Caco-2 (cell line): ENCODE results near the gene TMSB10. TPM values are rescaled to one million over a fixed set of nuclear protein-coding genes. Genes with fewer than 3 reads are reported as not detected.

Experiments used
- BruUV-seq: library from RNA; stranded (reverse); fragments of 400-500 nt; replicated peaks from 2 replicates; lab custom pipeline; 2021; lab: Mats Ljungman, UMichigan
- CTCF ChIA-PET: fragments of 300-600 bp; sonication (Branson Sonifier 250); formaldehyde crosslinking; loops from one replicate; lab custom pipeline; 2022; ENCODE audit warnings: antibody characterized with exemption; lab: Charles Lee
- POLR2A ChIA-PET: fragments of 300-600 bp; sonication (Branson Sonifier 250); formaldehyde crosslinking; loops from one replicate; lab custom pipeline; 2022; ENCODE audit warnings: antibody characterized with exemption; lab: Charles Lee
- DNase-seq, 2 experiments: peaks; one replicate each; pipeline versions ENCODE4 v3.0.0 to v3.0.0-alpha.2; 2020 to 2022
- H3K27me3 ChIP-seq: replicated peaks from 2 replicates; pipeline ENCODE4 v1.6.0; 2011; ENCODE audit warnings: low read length; ENCODE audit not compliant: control insufficient read depth, insufficient read depth
- H3K36me3 ChIP-seq: 2 replicates; pipeline ENCODE4 v1.5.1; 2011; ENCODE audit warnings: low read length; ENCODE audit not compliant: control insufficient read depth, insufficient read depth
- H3K4me1 ChIP-seq: fragments of 250-450 bp; sonication (Bioruptor Pico); 2 replicates; pipeline ENCODE4 v1.5.1; 2020; ENCODE audit warnings: mild to moderate bottlenecking
- H3K4me3 ChIP-seq: 2 replicates; pipeline ENCODE4 v1.5.1; 2011; ENCODE audit warnings: low read depth, mild to moderate bottlenecking, control low read depth, low read length
- H3K9me3 ChIP-seq: fragments of 250-450 bp; sonication (Bioruptor Pico); 2 replicates; pipeline ENCODE4 v1.5.1; 2020; ENCODE audit warnings: mild to moderate bottlenecking, moderate library complexity
- H3K27ac Mint-ChIP-seq: one replicate; pipeline ENCODE4 v1.8.0; 2022; ENCODE audit warnings: mixed read lengths; ENCODE audit not compliant: unreplicated experiment
- H3K27me3 Mint-ChIP-seq: one replicate; pipeline ENCODE4 v1.8.0; 2022; ENCODE audit warnings: mixed read lengths; ENCODE audit not compliant: insufficient read depth, unreplicated experiment
- H3K36me3 Mint-ChIP-seq: one replicate; pipeline ENCODE4 v1.8.0; 2022; ENCODE audit warnings: mild to moderate bottlenecking, mixed read lengths; ENCODE audit not compliant: insufficient read depth, unreplicated experiment
- H3K4me1 Mint-ChIP-seq: one replicate; pipeline ENCODE4 v1.8.0; 2022; ENCODE audit warnings: low read depth, mixed read lengths; ENCODE audit not compliant: unreplicated experiment
- H3K4me3 Mint-ChIP-seq: one replicate; pipeline ENCODE4 v1.8.0; 2022; ENCODE audit warnings: mild to moderate bottlenecking, moderate library complexity, mixed read lengths; ENCODE audit not compliant: unreplicated experiment
- H3K9me3 Mint-ChIP-seq: one replicate; pipeline ENCODE4 v1.8.0; 2022; ENCODE audit warnings: mixed read lengths; ENCODE audit not compliant: unreplicated experiment
- CTCF ChIP-seq, 2 experiments: fragments of 200-600 bp in 1 of 2; IDR thresholded peaks; 1 replicate in 1 of 2; 2 replicates in 1 of 2; pipeline versions ENCODE4 v1.5.1 to v1.8.0; 2011 to 2022; ENCODE audit warnings: antibody characterized with exemption in 1 of 2, control low read depth in 1 of 2, inconsistent platforms in 1 of 2, low read depth in 1 of 2, low read length in 1 of 2, mild to moderate bottlenecking in 1 of 2, moderate library complexity in 1 of 2; ENCODE audit not compliant: insufficient read depth in 1 of 2, severe bottlenecking in 1 of 2, unreplicated experiment in 1 of 2
- intact Hi-C: fragments of 100-400 bp; cut with micrococcal nuclease; formaldehyde crosslinking; loops from one replicate; pipeline ENCODE4 v1.10.0; 2022; ENCODE audit not compliant: unreplicated experiment
- total RNA-seq: library from RNA; stranded (reverse); gene quantifications from 2 replicates; pipeline ENCODE4 v1.2.3, GENCODE V29; 2022

Gene TMSB10
- total RNA-seq, 1 experiment from 2014 or later, result 1,258 TPM

- no peaks in the 10 kb centered on the region for H3K4me1 ChIP-seq
- H3K9me3 ChIP-seq, result no peaks in the 10 kb centered on the region
- ChIA-PET CTCF (no interaction called here), POLR2A (no interaction called here)
- H3K27me3 ChIP-seq, result no peaks in the 10 kb centered on the region
- intact Hi-C loops, result no loop called here
- H3K4me3 ChIP-seq, result no peak overlapping the region
- no peaks in the 10 kb centered on the region for H3K9me3 Mint-ChIP-seq
- no peaks in the 10 kb centered on the region for H3K4me1 Mint-ChIP-seq
- TF ChIP-seq CTCF (IDR thresholded peaks at IDR 0.05; ENCODE audit: insufficient read depth in 1 of 2, low read depth in 1 of 2, low read length in 1 of 2, severe bottlenecking in 1 of 2, unreplicated experiment in 1 of 2), result no peak
- H3K36me3 Mint-ChIP-seq, result no peaks in the 10 kb centered on the region
- no peak for DNase-seq
- no peak overlapping the region for H3K4me3 Mint-ChIP-seq
- no peaks in the 10 kb centered on the region for H3K36me3 ChIP-seq
- no TSS peak for BruUV-seq
- no peaks in the 10 kb centered on the region for H3K27me3 Mint-ChIP-seq
- no peak overlapping the region for H3K27ac Mint-ChIP-seq
Measured at GRCh38 chr2:84897773-84898172, 7.7 kb upstream of the TMSB10 start.

DNA sequence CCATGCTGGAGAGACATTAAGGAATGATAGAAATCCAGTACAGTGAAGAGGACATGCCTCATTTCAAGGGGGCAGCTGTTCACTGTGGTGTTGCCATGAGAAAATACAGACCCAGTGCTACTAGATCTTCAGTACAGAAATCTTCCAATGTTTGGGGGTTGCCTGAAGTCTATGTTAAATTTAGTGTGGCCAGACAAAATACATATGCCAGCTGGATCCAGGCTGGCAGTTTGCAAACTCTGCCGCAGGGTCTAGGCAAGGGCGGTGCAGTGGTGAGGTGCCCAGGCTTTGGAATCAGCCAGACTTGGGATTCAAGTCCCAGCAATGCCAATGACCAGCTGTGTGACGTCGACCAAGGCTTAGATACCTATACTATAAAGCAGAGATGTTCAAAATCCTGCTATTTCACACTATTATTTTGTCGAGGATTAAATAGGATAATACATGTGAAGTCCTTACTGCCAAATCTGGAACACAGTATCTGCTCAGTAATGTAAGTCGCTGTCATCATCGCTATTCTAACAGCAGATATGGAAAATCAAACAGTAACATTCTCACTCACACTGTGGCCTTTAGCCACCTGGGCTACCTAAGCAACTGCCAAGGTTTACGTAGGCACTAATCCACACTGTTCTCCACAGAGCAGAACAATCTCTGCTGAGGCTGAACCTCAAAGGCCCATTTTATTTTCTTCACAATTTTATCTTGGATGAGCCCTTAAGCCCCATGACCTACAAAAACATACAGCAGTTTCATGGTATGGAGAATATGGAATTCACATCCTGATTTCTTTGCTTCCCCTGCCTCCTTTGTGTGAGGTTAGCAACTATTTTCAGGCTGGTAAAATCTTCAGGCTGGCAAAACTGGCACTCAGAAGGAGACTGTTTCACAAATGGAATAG is 5.9 kb upstream of the TMSB10 start:
- Mint-ChIP-seq H3K4me3 (no peak overlapping the region), H3K27ac (no peak overlapping the region), H3K9me3 (no peaks in the 10 kb centered on the region), H3K4me1 (no peaks in the 10 kb centered on the region), H3K27me3 (no peaks in the 10 kb centered on the region), H3K36me3 (peaks cover under 1% of the 10 kb centered on the region)
- H3K9me3 ChIP-seq, result no peaks in the 10 kb centered on the region
- ChIA-PET POLR2A (no interaction called here), CTCF (interaction anchor here (0.6 kb wide), 1 partner anchor 723 kb away, joined by 3 read pairs; no protein-coding TSS in a partner anchor)
- no TSS peak for BruUV-seq
- no peak for DNase-seq
- no peaks in the 10 kb centered on the region for H3K27me3 ChIP-seq
- no peak overlapping the region for H3K4me3 ChIP-seq
- TF ChIP-seq CTCF (IDR thresholded peaks at IDR 0.05; ENCODE audit: insufficient read depth in 1 of 2, low read depth in 1 of 2, low read length in 1 of 2, severe bottlenecking in 1 of 2, unreplicated experiment in 1 of 2), result no peak
- intact Hi-C loops, result no loop called here
- no peaks in the 10 kb centered on the region for H3K4me1 ChIP-seq
- H3K36me3 ChIP-seq, result no peaks in the 10 kb centered on the region

- POLR2A ChIA-PET, result no interaction called here
- Mint-ChIP-seq H3K27me3 (no peaks in the 10 kb centered on the region), H3K27ac (no peak overlapping the region), H3K4me3 (no peak overlapping the region), H3K36me3 (peaks cover 15% of the 10 kb centered on the region), H3K4me1 (no peaks in the 10 kb centered on the region), H3K9me3 (no peaks in the 10 kb centered on the region)
- no peaks in the 10 kb centered on the region for H3K4me1 ChIP-seq
- intact Hi-C loops, result no loop called here
- no peaks in the 10 kb centered on the region for H3K27me3 ChIP-seq
- CTCF ChIA-PET, result no interaction called here
- BruUV-seq, result no TSS peak
- DNase-seq, result no peak
- no peak overlapping the region for H3K4me3 ChIP-seq
- no peaks in the 10 kb centered on the region for H3K9me3 ChIP-seq
- TF ChIP-seq CTCF (IDR thresholded peaks at IDR 0.05; ENCODE audit: insufficient read depth in 1 of 2, low read depth in 1 of 2, low read length in 1 of 2, severe bottlenecking in 1 of 2, unreplicated experiment in 1 of 2), result no peak
- no peaks in the 10 kb centered on the region for H3K36me3 ChIP-seq
Measured at GRCh38 chr2:84900971-84901370, 4.5 kb upstream of the TMSB10 start.
